GM15510 (cell line): ENCODE results near the gene NYAP2.

Experiments used
- POLR2A ChIP-seq: IDR thresholded peaks from 3 replicates; pipeline ENCODE4 v1.6.1; 2011; ENCODE audit warnings: borderline replicate concordance; ENCODE audit not compliant: insufficient read length; ENCODE audit errors: extremely low read depth

The NYAP2 gene

GRCh38 chr2:225660262-225661131 is 261.0 kb downstream of the NYAP2 start:
- no peak for TF ChIP-seq POLR2A

- no peak for TF ChIP-seq POLR2A
These were observed 262.6 kb downstream of the NYAP2 start for GRCh38 chr2:225662101-225662500.

- TF ChIP-seq POLR2A: no peak
These were observed 267.9 kb downstream of the NYAP2 start for GRCh38 chr2:225667445-225667844.

- no peak for TF ChIP-seq POLR2A
These were observed 269.2 kb downstream of the NYAP2 start for GRCh38 chr2:225668606-225669266.

GRCh38 chr2:225670111-225670974 is 270.8 kb downstream of the NYAP2 start:
- TF ChIP-seq POLR2A: no peak

- TF ChIP-seq POLR2A: no peak
These were observed 279.3 kb downstream of the NYAP2 start for GRCh38 chr2:225678792-225679191.

- no peak for TF ChIP-seq POLR2A
These were observed 283.7 kb downstream of the NYAP2 start for GRCh38 chr2:225683258-225683657.

- TF ChIP-seq POLR2A: no peak
These were observed 290.6 kb downstream of the NYAP2 start for GRCh38 chr2:225690153-225690552.

- no peak for TF ChIP-seq POLR2A
These were observed 292.2 kb downstream of the NYAP2 start for GRCh38 chr2:225691711-225692110.

- TF ChIP-seq POLR2A: no peak
These were observed 293.7 kb downstream of the NYAP2 start for GRCh38 chr2:225693259-225693658.

GRCh38 chr2:225694664-225695063 is 295.2 kb downstream of the NYAP2 start:
- no peak for TF ChIP-seq POLR2A

- TF ChIP-seq POLR2A: no peak
These were observed 298.4 kb downstream of the NYAP2 start for GRCh38 chr2:225697936-225698335.
